ENCODE measurements around the gene APOBEC3F.
A peak's percentile ranks its signal among the peaks of the same experiment; 100 is the strongest.
"Not testable (repeated sequence)": the region's sequence is repeated elsewhere in the genome, so short reads cannot be mapped to it uniquely, and the experiment has no call there.

Gene APOBEC3F

DNA sequence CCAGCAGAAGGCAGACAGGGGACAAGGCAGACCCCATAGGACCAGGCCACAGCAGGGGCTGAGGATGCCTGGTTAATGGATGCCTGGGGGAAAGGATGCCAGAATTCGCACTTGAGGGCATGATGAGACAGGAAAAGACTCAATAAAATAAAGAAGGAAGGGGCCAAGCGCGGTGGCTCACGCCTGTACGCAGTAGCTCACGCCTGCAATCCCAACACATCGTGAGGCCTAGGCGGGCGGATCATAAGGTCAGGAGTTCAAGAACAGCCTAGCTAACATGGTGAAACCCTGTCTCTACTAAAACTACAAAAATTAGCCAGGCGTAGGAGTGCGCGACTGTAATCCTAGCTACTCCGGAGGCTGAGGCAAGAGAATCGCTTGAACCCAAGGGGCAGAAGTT, 10.0 kb upstream of the APOBEC3F start:
- no peak for TF ChIP-seq EZH2phosphoT487 (IDR thresholded peaks at IDR 0.05; ENCODE audit: borderline replicate concordance, low read length)
- TF ChIP-seq, protein P1, sequence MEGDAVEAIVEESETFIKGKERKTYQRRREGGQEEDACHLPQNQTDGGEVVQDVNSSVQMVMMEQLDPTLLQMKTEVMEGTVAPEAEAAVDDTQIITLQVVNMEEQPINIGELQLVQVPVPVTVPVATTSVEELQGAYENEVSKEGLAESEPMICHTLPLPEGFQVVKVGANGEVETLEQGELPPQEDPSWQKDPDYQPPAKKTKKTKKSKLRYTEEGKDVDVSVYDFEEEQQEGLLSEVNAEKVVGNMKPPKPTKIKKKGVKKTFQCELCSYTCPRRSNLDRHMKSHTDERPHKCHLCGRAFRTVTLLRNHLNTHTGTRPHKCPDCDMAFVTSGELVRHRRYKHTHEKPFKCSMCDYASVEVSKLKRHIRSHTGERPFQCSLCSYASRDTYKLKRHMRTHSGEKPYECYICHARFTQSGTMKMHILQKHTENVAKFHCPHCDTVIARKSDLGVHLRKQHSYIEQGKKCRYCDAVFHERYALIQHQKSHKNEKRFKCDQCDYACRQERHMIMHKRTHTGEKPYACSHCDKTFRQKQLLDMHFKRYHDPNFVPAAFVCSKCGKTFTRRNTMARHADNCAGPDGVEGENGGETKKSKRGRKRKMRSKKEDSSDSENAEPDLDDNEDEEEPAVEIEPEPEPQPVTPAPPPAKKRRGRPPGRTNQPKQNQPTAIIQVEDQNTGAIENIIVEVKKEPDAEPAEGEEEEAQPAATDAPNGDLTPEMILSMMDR (IDR thresholded peaks at IDR 0.05; ENCODE audit: low read depth, low read length, poor library complexity, severe bottlenecking): no peak
- H3K4me2 ChIP-seq (ENCODE audit: low read length): no peak overlapping the region
- H3K36me3 ChIP-seq (ENCODE audit: control insufficient read depth, low read length): no peaks in the 10 kb centered on the region
- H3K9me3 ChIP-seq (ENCODE audit: control insufficient read depth, insufficient read depth, low read length): no peaks in the 10 kb centered on the region
- no peaks in the 10 kb centered on the region for H4K20me1 ChIP-seq (ENCODE audit: control insufficient read depth, insufficient read depth, low read depth, low read length)
- H3K79me2 ChIP-seq (ENCODE audit: control insufficient read depth, low read length): no peaks in the 10 kb centered on the region
- H3F3A ChIP-seq (ENCODE audit: control insufficient read depth, insufficient read depth): no peaks in the 10 kb centered on the region
- H3K4me1 ChIP-seq (ENCODE audit: control insufficient read depth, low read length): no peaks in the 10 kb centered on the region
- H3K27me3 ChIP-seq (ENCODE audit: control insufficient read depth, low read length): no peaks in the 10 kb centered on the region
- no peak overlapping the region for H3K4me3 ChIP-seq (ENCODE audit: low read length)
- H3K27ac ChIP-seq (ENCODE audit: low read depth, low read length): no peak overlapping the region
- H3K9me2 ChIP-seq (replicated peaks; ENCODE audit: control insufficient read depth, low read length): no peaks in the 10 kb centered on the region

DNA sequence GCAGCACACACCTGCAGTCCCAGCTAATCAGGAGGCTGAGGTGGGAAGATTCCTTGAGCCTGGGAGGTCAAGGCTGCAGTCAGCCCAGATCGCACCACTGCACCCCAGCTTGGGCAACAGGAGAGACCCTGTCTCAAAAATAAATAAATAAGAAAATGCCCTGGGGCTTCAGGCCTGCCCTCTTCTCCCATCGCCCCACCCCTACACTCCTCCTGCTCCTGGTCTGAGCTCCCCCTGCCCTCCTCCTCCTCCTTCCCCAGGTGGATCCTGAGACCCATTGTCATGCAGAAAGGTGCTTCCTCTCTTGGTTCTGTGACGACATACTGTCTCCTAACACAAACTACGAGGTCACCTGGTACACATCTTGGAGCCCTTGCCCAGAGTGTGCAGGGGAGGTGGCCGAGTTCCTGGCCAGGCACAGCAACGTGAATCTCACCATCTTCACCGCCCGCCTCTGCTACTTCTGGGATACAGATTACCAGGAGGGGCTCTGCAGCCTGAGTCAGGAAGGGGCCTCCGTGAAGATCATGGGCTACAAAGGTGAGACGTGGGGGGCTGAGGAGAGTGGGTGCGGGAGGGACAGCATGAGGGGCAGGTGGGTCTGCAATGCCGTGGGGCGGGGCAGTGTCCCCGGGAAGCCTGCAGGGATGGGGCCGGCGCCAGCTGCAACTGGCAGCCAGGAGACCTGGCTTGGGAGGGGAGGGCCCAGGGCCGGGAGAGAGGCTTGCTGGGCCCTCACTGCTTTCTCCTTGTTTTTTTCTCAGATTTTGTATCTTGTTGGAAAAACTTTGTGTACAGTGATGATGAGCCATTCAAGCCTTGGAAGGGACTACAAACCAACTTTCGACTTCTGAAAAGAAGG, 9.0 kb upstream of the APOBEC3F start:
- not testable (repeated sequence) for H3K4me2 ChIP-seq (ENCODE audit: low read length); H3K79me2 ChIP-seq (ENCODE audit: control insufficient read depth, low read length); H3K9me3 ChIP-seq (ENCODE audit: control insufficient read depth, insufficient read depth, low read length); H4K20me1 ChIP-seq (ENCODE audit: control insufficient read depth, insufficient read depth, low read depth, low read length); H3K9me2 ChIP-seq (replicated peaks; ENCODE audit: control insufficient read depth, low read length); H3K4me3 ChIP-seq (ENCODE audit: low read length); H3F3A ChIP-seq (ENCODE audit: control insufficient read depth, insufficient read depth); H3K27ac ChIP-seq (ENCODE audit: low read depth, low read length); H3K4me1 ChIP-seq (ENCODE audit: control insufficient read depth, low read length); H3K36me3 ChIP-seq (ENCODE audit: control insufficient read depth, low read length); H3K27me3 ChIP-seq (ENCODE audit: control insufficient read depth, low read length)

DNA sequence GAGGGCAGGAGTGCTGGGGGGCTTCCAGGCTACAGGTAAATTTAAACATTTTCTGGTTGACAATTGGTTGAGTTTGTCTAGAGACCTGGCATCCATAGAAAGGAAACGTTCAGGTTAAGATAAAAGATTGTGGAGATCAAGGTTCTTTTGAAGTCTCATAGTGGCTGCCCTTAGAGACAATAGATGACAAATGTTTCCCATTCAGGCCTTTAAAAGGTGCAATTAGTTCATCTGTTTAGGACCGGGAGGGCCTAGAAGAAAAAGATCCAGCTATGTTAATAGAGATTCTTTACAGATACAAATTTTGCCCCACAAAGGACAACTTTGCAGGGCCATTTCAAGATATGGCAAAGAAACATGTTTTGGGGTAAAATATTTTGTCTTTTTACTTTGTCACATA, 3.6 kb upstream of the APOBEC3F start:
- not testable (repeated sequence) for H3F3A ChIP-seq (ENCODE audit: control insufficient read depth, insufficient read depth); H3K4me2 ChIP-seq (ENCODE audit: low read length); H3K4me3 ChIP-seq (ENCODE audit: low read length)

DNA sequence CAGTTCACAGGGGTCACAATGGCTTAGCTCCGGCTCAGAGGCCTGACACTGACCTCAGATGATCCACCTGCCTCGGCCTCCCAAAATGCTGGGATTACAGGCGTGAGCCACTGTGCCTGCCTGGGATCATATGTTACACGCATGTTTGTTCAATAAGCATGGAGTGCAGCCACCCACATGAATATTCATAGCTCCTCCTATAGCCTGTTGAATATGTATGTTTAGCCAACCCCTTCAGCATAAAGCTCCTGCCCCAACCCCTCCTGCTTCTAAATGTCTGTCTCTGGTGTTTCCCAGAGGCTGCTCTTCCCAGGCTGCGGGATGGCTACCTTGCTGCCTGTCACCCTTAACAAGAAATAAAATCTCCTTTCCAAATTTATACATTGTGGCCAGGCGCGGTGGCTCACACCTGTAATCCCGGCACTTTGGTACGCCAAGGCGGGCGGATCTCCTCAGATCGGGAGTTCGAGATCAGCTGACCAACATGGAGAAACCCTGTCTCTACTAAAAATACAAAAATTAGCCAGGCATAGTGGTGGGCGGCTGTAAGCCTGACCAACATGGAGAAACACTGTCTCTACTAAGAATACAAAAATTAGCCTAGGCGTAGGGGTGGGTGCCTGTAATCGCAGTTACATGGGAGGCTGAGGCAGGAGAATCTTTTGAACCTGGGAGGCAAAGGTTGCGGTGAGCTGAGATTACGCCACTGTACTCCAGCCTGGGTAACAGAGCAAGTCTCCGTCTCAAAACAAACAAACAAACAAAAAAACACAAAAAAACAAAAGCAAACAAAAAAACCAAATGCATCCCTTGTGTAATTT, 1.1 kb upstream of the APOBEC3F start:
- Histone ChIP-seq H3K4me2 (ENCODE audit: low read length) (peak overlapping the region; percentile 67), H3K27ac (ENCODE audit: low read depth, low read length) (no peak overlapping the region)

More for the DNA sequence above, 3.6 kb upstream of the APOBEC3F start:
- H3K9me2 ChIP-seq (replicated peaks; ENCODE audit: control insufficient read depth, low read length); H3K79me2 ChIP-seq (ENCODE audit: control insufficient read depth, low read length); H4K20me1 ChIP-seq (ENCODE audit: control insufficient read depth, insufficient read depth, low read depth, low read length); H3K9me3 ChIP-seq (ENCODE audit: control insufficient read depth, insufficient read depth, low read length); H3K36me3 ChIP-seq (ENCODE audit: control insufficient read depth, low read length); H3K27ac ChIP-seq (ENCODE audit: low read depth, low read length); H3K27me3 ChIP-seq (ENCODE audit: control insufficient read depth, low read length): not testable (repeated sequence)
- peaks cover 17% of the 10 kb centered on the region for H3K4me1 ChIP-seq (ENCODE audit: control insufficient read depth, low read length)

DNA sequence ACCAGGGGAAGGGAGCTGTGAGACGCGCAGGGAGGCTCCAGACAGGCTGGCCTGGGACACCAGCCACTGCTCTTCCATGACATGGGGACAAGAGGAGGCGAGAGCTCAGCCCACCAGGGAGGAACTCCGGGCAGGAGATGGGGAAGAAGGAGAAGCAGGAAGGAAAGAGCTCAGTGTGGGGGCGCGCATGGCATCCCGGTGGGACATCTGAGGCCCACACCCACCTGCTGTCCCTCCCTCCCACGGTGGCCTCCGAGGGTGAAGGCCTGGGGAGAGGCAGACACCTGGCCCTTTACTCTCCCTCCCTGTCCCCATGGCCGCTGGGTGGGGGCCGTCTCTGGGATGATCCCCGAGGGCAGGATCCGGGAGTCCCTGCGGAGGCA, 518 bp upstream of the APOBEC3F start:
- Histone ChIP-seq H3K4me2 (ENCODE audit: low read length) (peak overlapping the region; percentile 67), H3K4me1 (ENCODE audit: control insufficient read depth, low read length) (peaks cover 20% of the 10 kb centered on the region), H3K4me3 (ENCODE audit: low read length) (peak overlapping the region; percentile 66)
- H3K79me2 ChIP-seq (ENCODE audit: control insufficient read depth, low read length); H3K27ac ChIP-seq (ENCODE audit: low read depth, low read length); H3K9me2 ChIP-seq (replicated peaks; ENCODE audit: control insufficient read depth, low read length); H3K27me3 ChIP-seq (ENCODE audit: control insufficient read depth, low read length); H4K20me1 ChIP-seq (ENCODE audit: control insufficient read depth, insufficient read depth, low read depth, low read length); H3F3A ChIP-seq (ENCODE audit: control insufficient read depth, insufficient read depth); H3K36me3 ChIP-seq (ENCODE audit: control insufficient read depth, low read length); H3K9me3 ChIP-seq (ENCODE audit: control insufficient read depth, insufficient read depth, low read length): not testable (repeated sequence)

More for the DNA sequence above, 1.1 kb upstream of the APOBEC3F start:
- TF ChIP-seq, protein P1 (IDR thresholded peaks at IDR 0.05; ENCODE audit: low read depth, low read length, poor library complexity, severe bottlenecking): no peak
- no peak for TF ChIP-seq EZH2phosphoT487 (IDR thresholded peaks at IDR 0.05; ENCODE audit: borderline replicate concordance, low read length)
- Histone ChIP-seq H3K27me3 (ENCODE audit: control insufficient read depth, low read length) (no peaks in the 10 kb centered on the region), H3K79me2 (ENCODE audit: control insufficient read depth, low read length) (no peaks in the 10 kb centered on the region; the same call in 1 of the 2 replicates), H3K4me3 (ENCODE audit: low read length) (peak overlapping the region; percentile 66; the same call in 1 of the 2 replicates), H3K4me1 (ENCODE audit: control insufficient read depth, low read length) (peaks cover 17% of the 10 kb centered on the region), H3F3A (ENCODE audit: control insufficient read depth, insufficient read depth) (no peaks in the 10 kb centered on the region), H4K20me1 (ENCODE audit: control insufficient read depth, insufficient read depth, low read depth, low read length) (no peaks in the 10 kb centered on the region), H3K9me3 (ENCODE audit: control insufficient read depth, insufficient read depth, low read length) (no peaks in the 10 kb centered on the region), H3K9me2 (replicated peaks; ENCODE audit: control insufficient read depth, low read length) (no peaks in the 10 kb centered on the region), H3K36me3 (ENCODE audit: control insufficient read depth, low read length) (no peaks in the 10 kb centered on the region)

Data from DOHH2 (cell line).